CD1c-positive myeloid dendritic cell (primary cell): ENCODE results near the gene KLF13.
"Not testable (repeated sequence)": the region's sequence is repeated elsewhere in the genome, so short reads cannot be mapped to it uniquely, and the experiment has no call there.

ENCODE experiments used
- DNase-seq: peaks from one replicate; pipeline ENCODE4 v3.0.0-alpha.2; 2016; ENCODE audit errors: extremely low spot score

Gene KLF13

GRCh38 chr15:31345606-31346366 lies 19.2 kb downstream of the KLF13 start:
- DNase-seq = no peak

DNA sequence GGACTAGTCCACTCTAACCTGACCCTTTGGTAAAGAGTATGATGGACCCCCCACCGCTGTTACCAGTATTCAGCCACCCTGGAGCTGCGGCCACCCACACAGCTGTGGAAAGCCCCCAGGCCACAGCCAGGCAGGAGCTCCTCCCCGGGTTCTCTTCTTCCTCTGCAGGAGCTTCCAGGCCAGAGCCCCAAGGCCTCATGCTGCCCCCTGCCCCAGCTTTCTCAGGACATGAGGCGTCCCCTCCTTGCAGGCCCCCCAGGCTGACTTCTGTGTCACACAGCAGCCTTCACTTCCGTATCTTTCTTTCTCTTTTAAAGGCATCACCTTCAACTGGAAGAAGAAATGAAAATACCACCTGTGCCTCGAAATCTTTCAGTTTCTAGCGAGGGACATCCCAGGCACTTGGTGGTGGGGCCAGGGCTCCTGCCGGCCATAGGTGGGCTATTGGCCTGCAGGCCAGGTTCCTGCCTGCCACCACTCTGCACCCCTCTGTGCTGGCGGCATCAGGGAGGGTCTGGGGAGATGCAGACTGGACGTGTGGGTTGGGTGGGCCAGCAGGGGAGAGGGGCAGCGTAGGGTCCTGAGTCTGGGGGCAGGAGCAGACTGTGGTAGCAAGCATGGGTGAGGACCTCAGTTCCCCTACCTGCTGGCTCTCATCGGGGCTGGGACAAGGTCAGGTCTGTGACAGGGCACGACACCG lies 19.9 kb downstream of the KLF13 start:
- no peak for DNase-seq

GRCh38 chr15:31347067-31347975 lies 20.7 kb downstream of the KLF13 start:
- no peak for DNase-seq

- DNase-seq = no peak
These were observed 21.6 kb downstream of the KLF13 start for GRCh38 chr15:31347981-31348803.

DNA sequence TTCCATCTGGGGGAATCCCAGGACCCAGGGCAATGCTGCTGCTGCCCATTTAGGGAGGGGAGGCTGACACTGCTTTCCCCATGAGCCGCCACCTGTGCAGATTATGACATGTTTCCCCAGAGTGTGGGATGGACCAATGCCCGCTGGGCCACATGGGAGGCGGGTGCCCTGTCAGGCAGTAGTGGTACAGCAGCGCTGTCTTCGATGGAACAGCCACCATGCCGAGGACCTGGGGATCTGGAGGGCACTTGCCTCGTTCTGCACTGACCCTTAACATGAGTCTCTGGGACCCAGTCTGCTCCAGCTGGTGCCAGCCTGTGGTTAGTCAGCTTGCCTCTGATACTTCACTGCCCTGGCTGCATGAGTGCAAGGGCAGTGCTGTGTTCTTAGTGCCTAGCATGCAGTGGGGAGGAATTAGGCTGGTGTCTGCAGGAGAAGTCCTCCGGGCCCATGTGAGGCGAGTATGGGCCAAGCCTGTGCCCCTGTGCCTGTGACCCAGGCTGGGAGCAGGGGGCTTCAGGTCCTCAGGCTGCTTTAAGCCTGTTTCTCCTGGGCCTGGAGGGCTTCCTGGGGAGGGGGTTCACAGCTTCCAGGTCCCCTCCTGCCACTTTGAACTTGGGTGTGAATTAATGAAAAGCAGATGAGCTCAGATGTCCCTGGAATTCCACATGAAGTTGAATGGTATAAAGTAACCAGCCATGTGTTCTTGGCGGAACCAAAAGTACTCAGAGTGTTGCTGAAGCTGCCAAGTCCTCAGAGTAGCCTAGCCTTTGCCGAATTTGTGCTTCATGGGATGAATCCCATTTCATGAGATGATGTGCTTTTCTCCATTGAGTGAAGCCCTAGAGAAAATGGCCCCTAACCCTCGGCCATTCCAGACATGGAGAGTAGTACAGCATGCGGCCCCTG lies 22.9 kb downstream of the KLF13 start:
- no peak for DNase-seq

GRCh38 chr15:31350771-31351170 lies 24.1 kb downstream of the KLF13 start:
- no peak for DNase-seq

DNA sequence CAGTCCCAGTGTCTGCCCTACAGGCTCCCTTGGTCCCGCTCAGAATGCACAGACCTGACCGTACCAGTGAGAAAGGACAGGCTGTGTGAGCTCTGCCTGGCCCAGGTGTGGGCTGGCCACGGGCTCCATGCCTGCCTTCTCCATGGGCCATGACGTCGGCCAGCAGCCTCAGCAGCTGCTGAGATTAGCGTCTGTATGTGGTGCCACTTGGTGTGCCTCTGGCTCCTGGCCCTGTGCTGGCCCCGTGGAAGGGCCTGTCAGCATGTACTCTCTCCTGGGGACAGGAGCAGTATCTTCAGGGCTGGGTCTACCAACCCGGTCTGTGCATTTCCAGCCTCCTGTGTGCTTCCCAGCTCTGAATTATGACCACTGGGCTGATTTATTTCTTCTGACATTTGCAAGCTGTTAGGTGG lies 25.7 kb downstream of the KLF13 start:
- DNase-seq = no peak

DNA sequence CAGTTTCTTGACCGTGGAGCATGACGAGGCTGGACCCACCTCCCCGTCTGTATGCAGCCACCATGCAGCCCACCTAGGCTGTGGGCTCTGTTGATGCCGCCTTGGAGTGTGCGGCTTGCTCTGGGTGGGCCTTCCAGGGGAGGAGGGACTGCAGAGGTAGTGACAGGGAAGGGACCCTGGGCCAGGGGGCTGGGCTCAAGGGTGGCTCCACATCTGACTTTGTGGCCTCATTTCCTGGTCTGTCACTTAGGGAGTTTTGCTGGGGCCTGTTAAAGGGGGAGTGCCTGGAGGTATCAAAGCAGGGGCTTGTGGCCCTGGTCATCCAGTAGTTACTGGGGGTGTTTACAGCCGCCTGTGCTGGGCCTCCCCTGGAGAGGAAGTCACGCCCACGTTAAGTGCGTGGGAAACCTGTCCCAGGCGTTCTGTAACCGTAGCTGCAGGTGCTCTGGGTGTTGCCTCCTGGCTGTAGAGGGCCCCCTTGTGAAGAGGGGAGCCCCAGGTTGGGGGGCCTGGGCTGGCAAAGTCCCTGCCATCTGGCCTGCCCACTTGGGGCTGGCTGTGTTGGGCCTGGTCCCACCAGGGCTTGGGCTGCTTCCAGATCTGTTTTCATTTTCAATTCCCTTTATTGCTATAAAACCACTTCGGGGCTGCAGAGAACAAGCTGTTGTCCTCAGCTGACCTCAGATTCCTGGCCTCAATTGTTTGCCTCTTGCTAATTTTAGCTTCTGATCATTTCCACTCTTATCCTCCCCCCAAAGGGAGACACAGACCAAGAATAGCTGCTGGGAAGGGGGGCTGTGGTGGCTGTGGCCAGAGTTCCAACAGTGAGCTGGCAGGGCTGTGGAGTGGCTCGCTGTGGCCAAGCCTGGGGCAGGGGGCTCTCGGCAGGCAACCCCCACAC lies 26.5 kb downstream of the KLF13 start:
- peak; percentile 76 for DNase-seq

GRCh38 chr15:31353931-31354330 lies 27.3 kb downstream of the KLF13 start:
- DNase-seq = no peak

DNA sequence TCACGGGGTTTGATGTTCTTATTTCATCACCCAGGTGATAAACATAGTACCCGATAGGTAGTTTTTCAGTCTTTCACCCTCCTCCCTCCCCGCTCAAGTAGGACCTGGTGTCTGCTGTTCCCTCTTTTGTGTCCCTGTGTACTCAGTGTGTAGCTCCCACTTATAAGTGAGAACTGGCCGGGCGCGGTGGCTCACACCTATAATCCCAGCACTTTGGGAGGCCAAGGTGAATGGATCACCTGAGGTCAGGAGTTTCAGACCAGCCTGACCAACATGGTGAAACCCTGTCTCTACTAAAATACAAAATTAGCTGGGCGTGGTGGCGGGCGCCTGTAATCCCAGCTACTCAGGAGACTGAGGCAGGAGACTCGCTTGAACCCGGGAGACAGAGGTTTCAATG lies 29.5 kb downstream of the KLF13 start:
- not testable (repeated sequence) for DNase-seq

- peak; percentile 47 for DNase-seq
These were observed 30.5 kb downstream of the KLF13 start for GRCh38 chr15:31357148-31357547.

DNA sequence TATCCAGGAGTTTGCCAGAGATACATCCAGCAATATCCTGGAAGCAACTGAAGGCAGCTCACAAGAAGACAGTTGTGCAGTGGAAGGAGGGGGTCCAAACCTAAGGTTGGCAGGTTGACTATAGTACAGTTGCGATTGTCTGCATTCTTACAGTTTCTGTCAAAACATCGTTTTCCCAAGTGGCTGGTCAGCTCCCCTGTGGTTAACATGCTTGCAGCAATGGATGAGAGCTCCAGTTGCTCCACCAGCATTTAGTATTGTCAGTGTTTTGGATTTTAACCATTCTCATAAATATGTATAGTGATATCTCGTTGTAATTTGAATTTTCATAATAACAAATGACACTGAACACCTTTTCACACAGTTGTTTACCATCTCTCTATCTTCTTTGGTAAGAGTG lies 31.5 kb downstream of the KLF13 start:
- no peak for DNase-seq

DNA sequence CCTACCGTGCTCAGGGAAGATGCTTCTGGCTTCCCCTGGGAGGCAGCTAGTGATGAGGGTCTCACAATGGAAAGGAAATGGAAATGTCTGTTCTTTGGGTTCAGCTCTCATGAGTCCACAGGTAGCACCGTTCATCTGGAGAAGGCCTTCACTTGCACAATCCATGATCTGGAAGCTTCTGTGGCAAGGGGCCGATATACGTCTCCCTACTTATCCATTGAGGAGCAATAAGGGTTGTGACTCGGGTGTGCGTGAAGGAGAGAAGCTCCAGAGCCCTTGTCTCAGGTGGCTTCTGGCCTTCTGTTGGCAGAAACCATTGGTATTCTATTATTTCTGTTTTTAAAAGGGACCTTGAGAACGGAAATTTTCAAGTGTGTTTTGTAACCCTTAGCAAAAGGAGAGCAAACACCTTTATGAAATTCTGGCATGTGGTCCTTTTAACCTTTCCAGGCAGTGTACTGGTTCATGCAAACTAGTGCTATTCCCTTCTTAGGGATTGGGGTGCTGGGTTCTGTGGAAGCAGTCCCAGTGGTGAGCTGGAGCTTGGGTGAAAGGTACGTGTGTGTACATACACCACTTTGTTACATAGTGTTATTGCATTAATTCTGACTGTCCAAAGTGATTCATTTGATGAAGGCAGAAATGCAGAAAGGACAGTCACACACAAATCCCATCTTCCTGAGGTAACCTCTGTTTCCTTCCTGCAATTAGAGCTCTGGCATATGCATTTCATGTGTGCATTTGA lies 32.5 kb downstream of the KLF13 start:
- no peak for DNase-seq

DNA sequence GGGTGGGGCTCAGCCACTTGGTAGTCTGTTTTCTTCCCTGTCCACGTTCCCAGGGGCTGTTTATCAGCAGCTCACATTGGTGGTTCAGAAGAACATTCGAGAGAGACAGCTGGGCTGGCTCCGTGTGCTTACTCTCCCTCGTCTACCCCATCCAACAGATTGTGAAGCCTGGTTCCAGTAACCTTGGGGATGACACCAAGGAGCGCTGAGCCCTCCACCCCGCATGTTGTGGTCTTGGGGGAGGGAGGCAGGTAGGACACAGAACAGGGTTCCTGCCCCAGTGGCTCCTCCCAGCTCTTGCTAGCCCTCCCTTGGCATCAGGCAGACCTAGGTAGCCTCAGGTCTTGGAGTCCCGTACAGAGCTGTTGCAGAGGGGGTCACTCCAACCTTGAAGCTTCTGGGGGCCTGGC lies 33.1 kb downstream of the KLF13 start:
- DNase-seq = no peak

DNA sequence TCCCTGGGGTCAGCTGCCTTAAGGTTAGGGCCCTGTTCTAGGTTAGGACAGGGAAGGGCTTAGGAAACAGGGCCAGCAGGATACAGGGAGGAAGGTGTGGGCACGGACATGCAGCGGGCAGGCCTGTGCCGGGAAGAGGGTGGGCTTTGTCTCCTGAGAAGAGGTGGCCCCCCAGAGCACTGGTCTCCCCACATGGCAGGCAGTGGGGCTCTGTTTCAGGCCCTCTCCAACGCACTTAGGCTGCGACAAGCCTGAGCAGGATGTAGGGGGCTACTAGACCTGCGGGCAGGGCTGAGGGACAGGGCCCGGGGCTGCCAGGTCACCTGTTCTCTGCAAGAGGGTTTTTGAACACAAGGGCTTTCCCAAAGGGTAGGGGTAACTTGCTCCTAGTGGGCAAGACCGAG lies 33.5 kb downstream of the KLF13 start:
- DNase-seq = no peak

GRCh38 chr15:31360843-31361763 lies 34.5 kb downstream of the KLF13 start:
- DNase-seq = peak; percentile 63

DNA sequence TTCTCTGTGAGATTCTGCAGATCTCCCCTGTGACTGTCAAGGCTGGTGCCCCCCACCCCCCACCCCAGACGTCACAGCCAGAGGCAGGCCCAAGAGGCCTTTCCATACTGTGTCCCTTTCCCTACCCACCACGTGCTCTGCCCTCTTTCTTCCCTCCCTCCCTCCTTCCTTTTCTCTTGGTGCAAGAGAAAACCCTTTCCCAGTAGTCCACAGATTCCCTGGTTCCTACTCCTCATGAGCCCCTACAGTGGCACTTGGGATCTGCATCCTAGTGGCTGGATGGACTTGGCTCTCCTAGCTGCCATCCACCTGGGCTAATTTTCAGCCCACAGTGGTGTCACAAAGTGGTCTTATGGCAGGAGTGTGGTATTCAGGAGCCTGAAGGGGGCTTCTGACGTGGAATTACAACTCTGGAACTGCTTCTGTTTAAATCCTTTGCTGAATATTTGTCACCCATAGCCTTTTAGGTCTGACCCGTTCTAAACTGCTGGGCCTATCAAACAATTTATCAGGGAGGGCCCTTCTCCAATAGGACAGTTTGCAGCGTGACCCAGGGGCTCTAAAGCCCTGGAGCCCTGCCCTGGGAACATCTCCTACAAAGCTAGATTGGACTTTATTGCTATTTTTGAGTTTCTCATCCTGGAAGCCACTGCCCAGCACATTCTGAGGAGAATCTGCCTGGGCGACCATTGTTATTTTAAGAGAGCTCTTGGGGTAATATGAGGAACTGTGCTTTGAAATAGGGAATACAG lies 35.3 kb downstream of the KLF13 start:
- no peak for DNase-seq
